T-helper 2 cell treated with Interferon-gamma antibody and Interleukin-4, amounts not matched to agents 100 ng/mL and 5 ng/mL, for 36 hours (primary cell): ENCODE measurements around the gene MYOG. TPM values are rescaled to one million over a fixed set of nuclear protein-coding genes. Genes with fewer than 3 reads are reported as not detected.

Experiments
- intact Hi-C: fragments of 100-400 bp; cut with micrococcal nuclease; formaldehyde crosslinking; loops from one replicate; pipeline ENCODE4 v1.15.1; 2023
- total RNA-seq: library from RNA; stranded (reverse); gene quantifications from 2 replicates; pipeline ENCODE4 v1.2.3, GENCODE V29; 2022

MYOG gene
- total RNA-seq, 1 donor from 2014 or later: not detected

DNA sequence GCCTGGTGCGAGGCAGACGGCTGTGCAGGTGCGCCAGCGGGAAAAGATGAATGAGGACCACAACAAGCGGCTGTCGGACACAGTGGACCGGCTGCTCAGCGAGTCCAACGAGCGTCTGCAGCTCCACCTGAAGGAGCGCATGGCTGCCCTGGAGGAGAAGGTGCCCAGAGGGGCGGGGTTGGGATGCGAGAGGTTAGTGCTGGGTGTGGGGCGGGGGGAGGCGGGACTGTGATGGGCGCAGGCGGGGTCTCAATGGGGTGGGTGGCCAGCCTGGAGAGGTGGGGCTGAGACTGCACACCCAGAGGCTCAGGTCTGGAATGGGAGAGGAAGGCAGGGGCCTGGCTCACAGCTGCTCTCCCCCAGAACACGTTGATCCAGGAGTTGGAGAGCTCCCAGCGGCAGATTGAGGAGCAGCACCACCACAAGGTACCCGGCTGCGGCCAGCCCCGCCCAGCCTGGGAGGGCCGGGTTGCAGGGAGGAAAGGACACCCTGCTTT, 37.2 kb downstream of the MYOG start:
- intact Hi-C loops: no loop called here

DNA sequence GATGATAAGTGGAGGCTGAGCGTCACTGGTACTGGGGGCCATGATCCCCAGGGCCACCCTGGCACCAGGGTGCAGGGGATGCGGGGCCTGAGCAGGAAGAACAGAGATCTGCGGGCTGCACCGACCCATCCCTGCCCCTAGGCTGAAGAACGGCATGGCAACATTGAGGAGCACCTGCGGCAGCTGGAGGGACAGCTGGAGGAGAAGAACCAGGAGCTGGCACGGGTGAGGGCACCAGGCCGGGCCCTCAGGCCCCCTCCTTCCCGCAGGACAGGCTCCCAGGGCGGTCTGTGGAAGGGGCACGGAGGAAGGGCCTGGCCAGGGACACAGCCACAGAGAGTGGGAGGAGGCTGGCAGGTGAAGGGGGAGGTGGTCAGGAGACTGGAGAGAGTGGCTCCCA, 37.7 kb downstream of the MYOG start:
- intact Hi-C loops: no loop called here

DNA sequence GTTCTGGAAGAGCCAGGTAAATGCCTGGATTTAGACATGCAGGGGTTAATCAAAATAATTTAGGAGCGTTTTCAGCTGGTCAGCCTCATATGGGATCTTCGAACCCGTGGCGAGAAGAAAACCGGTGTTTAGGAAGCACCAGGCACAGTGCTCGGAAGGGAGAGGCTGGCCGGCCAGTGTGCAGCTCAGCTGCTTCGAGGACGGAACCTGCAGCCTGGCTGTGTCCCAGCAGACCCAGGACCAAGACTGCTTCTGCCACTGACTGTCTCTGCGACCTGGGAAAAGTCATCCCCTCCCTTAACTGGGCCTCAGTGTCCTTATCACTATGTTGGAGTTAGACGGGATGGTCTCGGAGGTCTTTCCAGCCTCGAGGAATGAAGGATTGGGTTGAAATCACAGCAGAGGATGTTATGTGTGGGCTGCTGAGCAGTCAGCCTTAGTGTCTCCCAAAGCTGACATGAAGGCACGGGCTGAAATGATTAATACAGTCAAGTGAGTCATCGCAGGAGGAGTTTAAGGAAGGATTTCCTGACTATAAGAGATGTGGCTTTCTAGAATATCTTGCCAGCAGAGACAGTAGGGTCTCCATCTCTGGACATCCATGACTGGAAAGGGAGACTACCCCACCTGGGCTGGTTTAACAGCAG, 38.7 kb downstream of the MYOG start:
- intact Hi-C loops: no loop called here

DNA sequence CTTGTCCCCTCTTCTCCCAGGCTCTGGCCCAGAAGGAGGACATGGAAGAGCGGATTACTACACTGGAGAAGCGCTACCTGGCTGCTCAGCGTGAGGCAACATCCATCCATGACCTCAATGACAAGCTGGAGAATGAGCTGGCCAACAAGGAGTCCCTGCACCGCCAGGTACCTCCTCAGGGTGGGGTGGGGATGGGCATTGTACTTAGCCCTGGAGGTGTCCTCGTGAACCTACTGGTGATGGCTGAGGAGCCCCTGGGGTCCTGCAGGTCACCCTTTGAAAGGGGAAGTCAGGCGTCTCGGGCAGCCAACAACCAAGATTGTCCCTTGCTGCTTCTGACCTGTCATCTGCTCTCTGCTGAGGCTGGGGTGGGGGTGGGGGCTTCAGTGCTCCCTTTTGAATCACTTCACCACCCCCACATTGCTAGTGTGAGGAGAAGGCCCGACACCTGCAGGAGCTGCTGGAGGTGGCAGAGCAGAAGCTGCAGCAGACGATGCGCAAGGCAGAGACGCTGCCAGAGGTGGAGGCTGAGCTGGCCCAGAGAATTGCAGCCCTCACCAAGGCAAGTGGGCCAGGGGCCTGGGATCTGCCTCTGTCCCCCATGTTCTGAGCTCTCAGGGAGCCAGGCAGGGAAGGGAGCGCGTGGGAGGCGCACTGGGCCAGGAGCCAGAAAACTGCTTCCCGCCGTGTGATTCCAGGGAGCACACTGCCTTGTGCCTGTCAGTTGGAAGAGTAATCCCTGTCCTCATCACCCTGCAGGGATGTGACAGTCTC, 39.8 kb downstream of the MYOG start:
- intact Hi-C loops: no loop called here

DNA sequence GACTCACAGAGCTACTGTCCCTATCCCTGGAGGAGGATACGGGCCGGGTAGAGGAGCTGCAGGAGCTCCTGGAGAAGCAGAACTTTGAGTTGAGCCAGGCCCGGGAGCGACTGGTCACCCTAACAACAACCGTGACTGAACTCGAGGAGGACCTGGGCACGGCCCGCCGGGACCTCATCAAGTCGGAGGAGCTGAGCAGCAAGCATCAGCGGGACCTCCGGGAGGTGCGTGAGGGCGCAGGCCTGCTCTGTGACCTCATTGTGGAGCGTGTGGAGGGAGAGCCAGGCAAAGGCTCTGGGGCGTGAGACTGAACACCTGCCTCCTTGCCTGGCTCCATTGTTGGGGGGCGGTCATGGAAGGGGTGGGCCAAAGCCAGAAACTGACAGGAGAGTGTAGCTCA, 40.5 kb downstream of the MYOG start:
- intact Hi-C loops: no loop called here

DNA sequence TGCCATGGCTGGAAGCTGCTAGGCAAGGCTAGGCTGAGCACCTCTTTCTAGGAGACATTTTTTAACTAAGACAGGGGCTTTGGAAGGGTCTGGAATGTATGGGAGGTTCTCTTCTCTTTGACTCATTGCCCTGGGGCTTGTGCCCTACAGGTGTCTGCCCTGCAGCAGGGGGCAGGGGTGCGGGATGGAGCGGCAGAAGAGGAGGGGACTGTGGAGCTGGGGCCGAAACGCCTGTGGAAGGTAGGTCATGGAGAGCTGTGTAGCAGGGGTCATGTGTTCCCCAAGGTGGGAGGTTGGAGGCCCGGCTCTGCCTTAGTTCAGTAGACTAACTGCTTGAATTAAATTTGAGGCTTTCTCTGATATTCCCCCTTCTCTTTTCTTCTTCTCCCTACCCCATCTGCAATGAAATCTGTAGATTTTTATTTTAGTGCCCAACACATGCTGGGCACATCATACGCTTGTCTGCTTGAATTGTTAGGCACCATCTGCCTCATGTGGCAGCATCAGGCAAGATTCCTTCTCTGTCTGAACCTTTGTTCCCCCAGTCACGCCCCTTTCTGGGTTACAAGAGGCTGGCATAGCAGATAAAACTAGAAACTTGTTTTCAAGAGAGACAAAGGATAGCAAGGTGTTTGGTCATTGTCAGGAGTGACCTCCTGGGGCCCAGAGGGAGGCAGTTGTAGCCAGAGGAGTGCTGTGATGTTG, 41.1 kb downstream of the MYOG start:
- intact Hi-C loops: no loop called here

DNA sequence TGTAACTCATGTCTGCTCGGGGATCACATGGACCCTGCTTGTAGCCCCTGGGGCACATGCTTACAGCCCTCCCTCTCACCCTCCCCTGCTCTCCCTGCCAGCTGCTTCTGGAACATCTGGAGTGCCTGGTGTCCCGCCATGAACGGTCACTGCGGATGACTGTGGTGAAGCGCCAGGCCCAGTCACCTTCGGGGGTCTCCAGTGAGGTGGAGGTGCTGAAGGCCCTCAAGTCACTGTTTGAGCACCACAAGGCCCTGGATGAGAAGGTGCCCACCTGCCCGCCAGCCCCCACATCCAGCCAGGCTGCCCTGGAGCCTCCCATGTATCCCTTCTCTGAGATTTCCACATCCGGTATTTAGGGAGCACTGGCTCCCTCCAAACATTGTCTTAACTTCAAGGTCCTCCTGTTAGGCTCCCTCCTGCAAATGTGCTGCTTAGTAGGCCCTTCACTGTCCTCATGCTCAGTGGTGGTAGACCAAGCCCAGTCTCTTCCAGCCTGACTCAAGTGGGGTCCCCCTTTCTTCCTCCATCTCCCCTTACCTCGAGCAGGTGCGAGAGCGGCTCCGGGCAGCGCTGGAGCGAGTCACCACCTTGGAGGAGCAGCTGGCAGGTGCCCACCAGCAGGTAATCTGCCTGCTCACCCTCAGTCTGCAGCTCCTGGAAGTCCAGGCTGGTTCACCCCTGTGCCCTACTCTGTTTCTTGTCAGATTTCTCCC, 41.8 kb downstream of the MYOG start:
- intact Hi-C loops: no loop called here

DNA sequence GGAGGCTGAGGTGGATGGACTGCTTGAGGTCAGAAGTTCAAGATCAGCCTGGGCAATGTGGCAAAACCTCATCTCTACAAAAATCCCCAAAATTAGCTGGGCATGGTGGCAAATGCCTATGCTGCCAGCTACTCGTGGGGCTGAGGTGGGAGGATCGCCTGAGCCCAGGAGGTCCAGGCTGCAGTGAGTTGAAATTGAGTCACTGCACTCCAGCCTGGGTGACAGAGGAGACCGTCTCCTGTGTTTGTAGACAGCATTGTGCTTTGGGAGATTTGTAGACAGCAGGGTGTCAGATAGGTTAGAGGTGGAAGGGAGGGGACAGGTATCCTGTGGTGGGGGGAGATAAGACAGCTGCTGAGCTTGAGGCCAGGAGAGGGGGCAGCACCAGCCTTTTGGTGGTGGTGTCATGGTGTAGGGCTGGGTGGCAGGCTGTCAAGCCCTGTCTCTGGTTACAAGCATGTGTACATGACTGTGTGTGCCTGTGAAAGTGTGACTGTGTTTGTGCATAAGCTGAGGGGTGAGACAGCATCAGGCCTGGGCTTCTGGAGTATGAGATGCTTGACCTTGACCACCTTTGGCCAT, 44.4 kb downstream of the MYOG start:
- intact Hi-C loops: no loop called here

DNA sequence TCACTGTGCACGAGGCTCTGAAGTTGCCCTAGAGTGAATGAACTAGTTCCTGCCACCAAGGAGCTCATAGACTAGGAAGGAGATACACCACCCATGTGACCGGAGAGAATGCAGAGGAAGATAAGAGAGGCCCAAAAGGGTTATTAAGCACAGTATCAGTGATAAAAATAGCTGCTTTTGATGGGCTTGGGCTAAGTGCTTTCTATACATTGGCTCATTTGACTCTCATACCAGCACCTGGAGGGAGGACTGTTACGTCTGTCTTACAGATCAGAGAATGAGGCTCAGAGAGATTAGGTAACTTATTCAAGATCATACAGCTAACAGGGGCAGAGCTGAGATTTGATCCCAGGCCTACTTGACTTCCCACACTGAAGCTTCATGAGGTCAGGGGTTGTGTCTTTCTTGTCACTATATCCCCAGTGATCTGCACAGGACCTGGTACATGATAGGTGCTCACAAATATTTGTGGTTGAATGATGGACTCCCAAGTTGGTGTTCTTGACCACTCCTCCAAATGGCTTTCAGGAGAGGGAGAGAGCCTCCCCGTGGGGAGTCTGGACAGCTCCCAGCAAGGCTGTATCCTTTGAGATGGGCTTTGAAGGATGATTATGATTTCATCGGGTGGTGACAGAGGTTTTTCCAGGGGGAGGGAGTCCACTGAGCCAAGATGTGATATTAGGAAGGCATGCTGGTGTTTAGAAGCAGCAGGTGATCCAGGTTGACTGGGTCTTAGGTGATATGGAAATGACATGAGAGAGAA, 45.1 kb downstream of the MYOG start:
- intact Hi-C loops: no loop called here

DNA sequence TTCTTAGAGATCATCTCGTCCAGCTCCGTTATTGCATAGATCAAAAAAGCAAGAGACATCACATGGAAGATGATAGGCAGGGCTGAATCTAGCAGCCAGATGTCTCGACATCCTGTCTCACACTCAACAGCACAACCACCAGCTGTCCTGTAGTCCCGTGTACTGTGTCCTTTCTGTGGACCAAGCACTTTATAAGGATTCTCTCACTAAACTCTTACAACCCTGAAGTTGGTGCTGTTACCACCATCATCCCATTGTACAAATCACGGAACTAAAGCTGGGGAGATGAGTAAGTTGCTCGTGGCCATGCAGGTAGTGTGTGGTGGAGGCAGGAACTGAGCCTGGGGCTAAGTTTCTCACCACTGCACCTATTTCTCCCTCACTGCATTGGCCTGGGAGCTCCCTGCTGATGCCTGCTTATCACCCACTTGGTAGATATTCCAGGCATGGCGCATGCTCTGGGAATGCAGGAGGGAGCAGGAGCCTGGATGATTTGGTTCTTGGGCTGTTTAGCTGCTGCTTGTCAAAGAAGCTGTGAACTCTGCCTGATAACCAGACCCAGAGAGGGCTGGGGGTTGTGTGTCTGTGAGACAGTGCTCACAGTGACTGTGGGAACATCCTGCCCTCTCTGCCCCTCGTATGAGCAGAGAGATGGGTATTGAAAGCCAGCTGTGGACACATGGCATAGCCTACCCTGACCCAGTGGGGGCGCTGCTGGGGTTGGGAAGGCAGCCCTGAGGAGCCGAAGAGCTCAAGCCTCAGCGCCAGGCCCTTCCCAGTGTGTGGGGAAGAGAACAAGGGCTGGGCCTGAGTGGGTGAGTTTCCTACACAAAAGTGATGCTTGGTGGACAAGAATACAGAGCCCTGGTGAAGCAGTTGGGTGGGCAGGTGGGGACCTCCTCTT, 46.0 kb downstream of the MYOG start:
- intact Hi-C loops: loop anchor here (1.0 to 5.0 kb wide), 4 partner anchors 23 to 227 kb away; no protein-coding TSS in a partner anchor

DNA sequence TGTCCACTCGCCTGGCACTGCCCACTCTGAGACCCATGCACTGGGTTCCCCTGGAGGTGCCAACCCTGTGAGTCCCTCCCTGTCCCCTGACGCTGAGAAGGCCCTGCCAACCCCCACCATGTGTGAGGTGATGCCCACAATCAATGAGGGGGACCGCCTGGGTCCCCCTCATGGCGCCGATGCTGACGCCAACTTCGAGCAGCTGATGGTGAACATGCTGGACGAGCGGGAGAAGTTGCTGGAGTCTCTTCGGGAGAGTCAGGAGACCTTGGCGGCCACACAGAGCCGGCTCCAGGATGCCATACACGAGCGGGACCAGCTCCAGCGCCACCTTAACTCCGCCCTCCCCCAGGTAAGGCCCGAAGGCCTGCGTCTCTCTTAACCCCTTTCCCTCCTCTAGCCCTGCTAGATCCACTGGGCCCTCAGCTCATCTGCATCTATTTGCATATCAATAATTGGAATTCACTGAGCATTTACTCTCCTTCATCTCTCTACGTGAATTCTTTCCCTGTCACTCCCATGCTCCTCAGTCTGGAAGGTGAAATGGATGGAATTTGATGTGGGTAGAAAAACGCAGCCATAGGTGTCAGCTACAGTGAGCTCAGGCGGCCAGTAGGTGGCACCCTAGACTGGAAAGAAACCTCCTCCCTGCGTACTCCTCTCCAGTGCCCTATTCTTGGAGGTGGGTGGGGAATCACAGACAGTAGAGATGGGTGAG, 46.8 kb downstream of the MYOG start:
- intact Hi-C loops: loop anchor here (1.0 to 5.0 kb wide), 4 partner anchors 24 to 228 kb away; no protein-coding TSS in a partner anchor

DNA sequence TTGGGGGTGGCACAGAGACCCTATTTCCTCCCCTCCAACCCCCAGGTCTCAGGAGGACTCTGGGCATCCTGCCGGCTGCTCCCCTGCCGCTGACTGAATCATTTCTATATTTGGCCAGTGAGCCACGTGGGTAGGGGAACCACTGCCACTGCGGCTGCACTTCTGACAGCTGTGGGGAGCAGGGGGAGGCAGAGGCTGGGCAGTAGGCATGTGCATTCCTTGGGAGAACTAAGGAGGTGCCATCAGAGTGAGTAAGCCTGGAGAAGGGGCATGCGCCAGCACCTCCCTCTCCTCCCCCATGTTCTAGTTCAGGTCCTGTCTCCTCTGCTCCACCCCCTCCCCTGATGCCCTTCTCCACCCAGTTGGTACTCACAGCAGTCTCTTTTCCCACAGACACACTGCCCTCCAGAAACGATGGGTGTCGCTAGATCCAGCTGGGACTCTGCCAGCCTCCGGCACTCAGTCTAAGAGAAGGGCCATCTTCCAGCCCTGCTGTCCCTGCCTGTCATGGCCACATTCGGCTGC, 47.5 kb downstream of the MYOG start:
- intact Hi-C loops: loop anchor here (2.0 to 5.0 kb wide), 2 partner anchors 25 to 229 kb away; no protein-coding TSS in a partner anchor

DNA sequence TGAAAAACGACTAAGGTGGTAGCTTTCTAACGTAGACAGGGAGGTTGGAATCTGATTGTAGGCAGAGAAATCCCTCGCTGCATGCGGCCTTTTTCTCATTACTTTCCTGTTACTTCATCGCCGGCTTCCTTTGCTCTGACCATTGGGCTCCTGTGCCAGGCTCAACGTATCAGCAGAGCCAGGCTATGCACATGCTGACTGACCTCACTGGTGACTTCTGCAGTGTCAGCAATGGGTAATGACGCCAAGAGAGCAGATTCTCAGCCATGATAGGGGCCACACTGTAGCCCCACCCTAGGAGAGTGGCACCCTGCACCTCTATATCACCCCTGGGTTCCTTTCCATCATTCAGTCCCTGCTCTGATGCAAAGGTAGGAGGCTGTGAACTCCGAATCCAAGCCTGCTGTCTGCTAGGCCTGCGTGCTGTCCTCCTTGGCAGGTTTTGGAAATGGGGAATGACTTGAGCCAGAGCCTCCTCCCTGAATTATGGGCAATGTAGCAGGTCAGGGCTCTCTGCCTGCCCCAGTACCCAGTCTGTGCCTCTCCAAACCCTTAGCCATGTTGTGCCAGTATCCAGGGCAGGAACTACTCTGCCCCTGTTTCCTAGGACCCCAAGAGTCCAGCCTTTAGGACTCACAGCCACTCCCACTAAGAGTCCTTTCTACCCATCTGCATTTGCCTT, 48.2 kb downstream of the MYOG start:
- intact Hi-C loops: loop anchor here (2.0 to 5.0 kb wide), 2 partner anchors 25 to 230 kb away; no protein-coding TSS in a partner anchor

DNA sequence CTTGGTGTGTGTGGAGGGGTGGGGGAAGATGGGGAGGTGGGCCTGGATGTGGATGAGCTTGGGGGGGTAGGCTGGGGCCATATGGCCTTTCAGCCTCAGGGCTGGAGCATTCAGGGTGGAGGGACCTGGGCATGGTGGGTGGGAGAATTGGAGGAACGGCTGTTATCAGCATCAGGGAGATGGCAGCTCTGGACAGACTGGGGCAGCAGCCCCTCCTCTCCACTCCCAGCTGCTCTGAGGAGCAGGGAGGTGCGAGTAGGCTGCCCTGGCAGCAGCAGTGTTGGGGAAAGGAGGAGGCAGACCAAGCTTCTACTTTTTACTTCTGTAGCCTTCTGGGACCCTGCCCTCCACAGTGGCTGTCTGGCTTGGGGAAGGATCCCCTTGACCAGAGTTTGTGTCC, 49.3 kb downstream of the MYOG start:
- intact Hi-C loops: loop anchor here (5.0 kb wide), 1 partner anchor 231 kb away; no protein-coding TSS in a partner anchor

DNA sequence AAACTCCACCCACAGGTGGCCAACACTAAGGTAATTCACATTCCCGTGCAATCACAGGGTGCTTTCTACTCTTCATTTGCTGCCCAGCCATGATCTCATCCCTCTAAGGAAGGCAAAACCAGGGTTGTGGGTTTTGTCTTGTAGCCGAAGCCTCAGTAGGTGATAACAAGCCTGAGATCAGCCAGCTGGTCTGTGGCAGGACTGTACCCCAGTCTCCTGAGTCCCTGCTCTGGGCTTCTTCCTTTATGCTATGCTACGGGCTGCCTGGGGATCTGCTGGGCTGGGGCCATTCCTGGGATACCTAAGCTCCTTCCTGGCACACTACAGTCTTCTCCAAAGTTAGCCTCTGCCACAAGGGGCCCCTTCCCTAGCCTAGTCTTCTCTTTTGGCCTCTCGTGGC, 49.7 kb downstream of the MYOG start:
- intact Hi-C loops: loop anchor here (5.0 kb wide), 1 partner anchor 231 kb away; no protein-coding TSS in a partner anchor

DNA sequence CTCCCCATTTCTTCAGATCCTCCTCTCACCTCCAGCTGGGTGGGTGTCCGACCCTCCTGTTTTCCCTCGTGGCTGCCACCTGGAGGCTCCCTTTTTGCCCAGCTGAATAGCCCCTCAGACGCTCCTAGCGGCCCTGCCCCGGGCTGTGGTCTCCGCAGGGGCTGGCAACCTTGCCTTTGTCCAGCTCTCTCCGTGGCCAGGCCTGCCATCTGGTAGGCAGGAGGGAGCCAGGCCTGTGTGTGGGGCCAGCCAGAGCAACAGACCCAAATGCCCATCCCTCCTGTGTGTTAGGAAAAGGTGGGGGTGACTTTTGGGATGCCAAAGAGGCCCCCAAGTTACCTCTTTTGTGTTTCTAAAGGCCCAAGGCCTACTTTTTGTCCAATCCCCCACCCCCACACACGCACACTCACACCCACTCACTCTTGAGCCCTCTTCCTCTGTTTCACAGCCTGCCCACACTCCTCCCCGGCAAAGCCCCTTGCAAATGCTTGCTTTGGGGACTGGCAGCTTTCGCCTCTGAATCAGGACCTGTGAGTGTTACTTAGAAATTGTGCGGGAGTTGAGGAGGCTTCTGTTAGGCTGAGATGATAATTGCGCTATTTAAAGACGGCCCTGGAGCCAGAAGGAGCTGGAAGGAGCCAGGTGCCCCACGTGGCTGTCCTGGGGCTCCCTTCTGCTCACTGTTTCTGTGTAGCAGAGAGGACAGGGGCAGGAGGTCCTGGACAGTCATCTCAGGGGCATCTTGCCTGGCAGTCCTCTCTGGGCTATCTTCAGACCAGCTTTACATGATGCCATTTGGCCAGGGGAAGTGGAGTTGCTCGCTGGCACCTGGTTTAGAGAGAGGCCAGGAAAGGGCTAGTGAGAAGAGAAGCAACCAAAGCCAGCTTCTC, 50.5 kb downstream of the MYOG start:
- intact Hi-C loops: loop anchor here (5.0 kb wide), 1 partner anchor 232 kb away; no protein-coding TSS in a partner anchor
